Keratinocyte (primary cell): Measurements from ENCODE around the gene DOCK3.

Experiments used
- CTCF ChIP-seq, 3 experiments: IDR thresholded peaks in 1 of 3; conservative IDR thresholded peaks in 1 of 3; optimal IDR thresholded peaks in 1 of 3; 2 replicates in 2 of 3; 3 replicates in 1 of 3; pipeline versions ENCODE3 to v1.5.1; 2011; ENCODE audit warnings: low read length in 3 of 3, mild to moderate bottlenecking in 3 of 3, moderate library complexity in 2 of 3, control low read depth in 1 of 3, inconsistent platforms in 1 of 3; ENCODE audit not compliant: insufficient read depth in 2 of 3; ENCODE audit errors: extremely low read depth in 1 of 3
- EZH2 ChIP-seq: IDR thresholded peaks from one replicate; pipeline ENCODE4 v1.6.1; 2012; ENCODE audit warnings: inconsistent platforms, mild to moderate bottlenecking, low read length, moderate library complexity

GRCh38 chr3:50805321-50805720 is 130.6 kb downstream of the DOCK3 start:
- TF ChIP-seq CTCF (optimal IDR thresholded peaks at IDR 0.05 in 1 of 3, IDR thresholded peaks at IDR 0.05 in 1 of 3, conservative IDR thresholded peaks at IDR 0.05 in 1 of 3; ENCODE audit: extremely low read depth in 1 of 3, insufficient read depth in 2 of 3, low read length in 3 of 3) (no peak), EZH2 (no peak)
